ENCODE measurements around the gene GPHA2. TPM values are rescaled to one million over a fixed set of nuclear protein-coding genes. Genes with fewer than 3 reads are reported as not detected.
A peak's percentile ranks its signal among the peaks of the same experiment; 100 is the strongest.
"Not testable (repeated sequence)": the region's sequence is repeated elsewhere in the genome, so short reads cannot be mapped to it uniquely, and the experiment has no call there.

Gene GPHA2, protein sequence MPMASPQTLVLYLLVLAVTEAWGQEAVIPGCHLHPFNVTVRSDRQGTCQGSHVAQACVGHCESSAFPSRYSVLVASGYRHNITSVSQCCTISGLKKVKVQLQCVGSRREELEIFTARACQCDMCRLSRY
- total RNA-seq (ENCODE audit: low replicate concordance): 0.85 TPM in 1 of 2 replicates, not detected in the other
- long read RNA-seq: 0 reads

DNA sequence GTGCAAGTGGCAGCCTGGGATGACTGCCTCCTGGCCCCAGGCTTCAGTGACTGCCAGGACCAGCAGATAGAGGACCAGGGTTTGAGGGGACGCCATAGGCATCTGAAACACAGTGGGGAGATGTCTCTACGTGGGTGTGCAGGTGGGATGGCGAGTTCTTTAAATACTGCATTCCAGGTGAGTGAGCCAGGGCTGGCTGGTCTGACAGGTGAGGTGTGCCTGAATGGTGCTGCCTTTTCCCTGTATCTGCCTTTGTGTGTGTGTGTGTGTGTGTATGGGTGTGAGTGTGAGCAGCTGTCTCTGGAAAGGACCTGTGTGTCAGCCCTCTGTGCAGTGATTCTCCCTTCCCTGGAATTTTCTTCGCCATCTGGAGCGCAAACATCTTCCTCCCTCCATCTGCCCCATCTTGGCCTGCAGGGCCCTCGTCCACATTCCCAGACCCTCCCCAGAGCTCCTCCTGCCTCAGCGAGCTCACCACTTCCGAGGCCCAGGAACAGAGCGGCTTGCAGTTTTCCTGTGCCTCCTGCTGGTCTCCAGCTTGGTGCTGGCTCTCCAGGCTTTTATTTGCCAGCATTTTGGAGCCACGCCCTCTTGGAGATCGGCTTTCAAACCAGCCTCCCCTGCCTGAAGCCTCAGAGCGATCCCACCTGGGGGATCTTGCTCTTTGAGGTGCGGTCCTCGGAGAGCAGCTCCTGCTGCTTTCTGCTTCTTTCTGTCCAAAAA, at the start of gene GPHA2:
Gene GPHA2, minus strand, starts transcription at position 535 of the 723 bp plus-strand sequence. Its CDS starts 433 bp downstream, at position 102.
- H3K4me3 Mint-ChIP-seq: no peak within 1 kb of the TSS
- TF ChIP-seq, protein P1, sequence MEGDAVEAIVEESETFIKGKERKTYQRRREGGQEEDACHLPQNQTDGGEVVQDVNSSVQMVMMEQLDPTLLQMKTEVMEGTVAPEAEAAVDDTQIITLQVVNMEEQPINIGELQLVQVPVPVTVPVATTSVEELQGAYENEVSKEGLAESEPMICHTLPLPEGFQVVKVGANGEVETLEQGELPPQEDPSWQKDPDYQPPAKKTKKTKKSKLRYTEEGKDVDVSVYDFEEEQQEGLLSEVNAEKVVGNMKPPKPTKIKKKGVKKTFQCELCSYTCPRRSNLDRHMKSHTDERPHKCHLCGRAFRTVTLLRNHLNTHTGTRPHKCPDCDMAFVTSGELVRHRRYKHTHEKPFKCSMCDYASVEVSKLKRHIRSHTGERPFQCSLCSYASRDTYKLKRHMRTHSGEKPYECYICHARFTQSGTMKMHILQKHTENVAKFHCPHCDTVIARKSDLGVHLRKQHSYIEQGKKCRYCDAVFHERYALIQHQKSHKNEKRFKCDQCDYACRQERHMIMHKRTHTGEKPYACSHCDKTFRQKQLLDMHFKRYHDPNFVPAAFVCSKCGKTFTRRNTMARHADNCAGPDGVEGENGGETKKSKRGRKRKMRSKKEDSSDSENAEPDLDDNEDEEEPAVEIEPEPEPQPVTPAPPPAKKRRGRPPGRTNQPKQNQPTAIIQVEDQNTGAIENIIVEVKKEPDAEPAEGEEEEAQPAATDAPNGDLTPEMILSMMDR (conservative IDR thresholded peaks at IDR 0.05): no peak
- peaks cover 6% of the 10 kb centered on the region for H3K36me3 Mint-ChIP-seq
- peak within 1 kb of the TSS; percentile 7 for H3K27ac Mint-ChIP-seq
- no peaks in the 10 kb centered on the region for H3K9me3 Mint-ChIP-seq
- H3K27me3 Mint-ChIP-seq: peaks cover 15% of the 10 kb centered on the region
- no peak for DNase-seq (ENCODE audit: extremely low spot score, unreplicated experiment)
- H3K4me1 Mint-ChIP-seq (ENCODE audit: unreplicated experiment): peaks cover 12% of the 10 kb centered on the region

DNA sequence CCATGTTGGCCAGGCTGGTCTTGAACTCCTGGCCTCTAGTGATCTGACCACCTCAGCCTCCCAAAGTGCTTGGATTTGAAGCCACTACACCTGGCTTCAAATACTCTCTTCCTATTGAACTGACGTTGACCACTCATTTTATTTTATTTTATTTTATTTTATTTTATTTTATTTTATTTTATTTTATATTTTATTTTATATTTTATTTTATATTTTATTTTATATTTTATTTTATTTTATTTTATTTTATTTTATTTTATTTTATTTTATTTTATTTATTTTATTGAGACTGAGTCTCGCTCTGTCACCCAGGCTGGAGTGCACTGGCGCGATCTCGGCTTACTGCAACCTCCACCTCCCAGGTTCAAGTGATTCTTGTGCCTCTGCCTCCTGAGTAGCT, 47.6 kb upstream of the GPHA2 start:
- not testable (repeated sequence) for H3K9me3 Mint-ChIP-seq; H3K27ac Mint-ChIP-seq; DNase-seq (ENCODE audit: extremely low spot score, unreplicated experiment); H3K4me1 Mint-ChIP-seq (ENCODE audit: unreplicated experiment); H3K36me3 Mint-ChIP-seq; H3K4me3 Mint-ChIP-seq
- peaks cover 19% of the 10 kb centered on the region for H3K27me3 Mint-ChIP-seq

DNA sequence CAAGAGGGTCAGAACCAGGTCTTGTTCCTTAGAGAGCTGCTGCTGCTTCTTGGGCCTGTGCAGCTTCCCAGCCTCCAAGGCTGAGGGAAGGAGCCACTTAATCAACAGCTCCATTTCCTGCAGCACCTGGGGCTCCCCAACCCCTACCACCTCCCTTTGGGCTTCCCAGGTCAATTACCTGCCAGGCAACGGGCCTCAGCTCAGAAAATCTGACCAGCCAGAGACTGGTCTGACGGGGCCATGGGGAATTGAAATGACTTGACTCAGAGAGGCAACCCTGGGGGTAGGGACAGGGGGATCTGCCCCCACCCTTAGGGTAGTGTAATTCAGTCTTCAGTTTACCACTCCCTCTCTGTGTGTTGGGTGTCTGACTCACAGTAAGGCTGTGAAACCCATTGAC, 41.0 kb upstream of the GPHA2 start:
- Mint-ChIP-seq H3K9me3 (no peaks in the 10 kb centered on the region), H3K4me3 (no peak overlapping the region), H3K27me3 (peaks cover 11% of the 10 kb centered on the region), H3K36me3 (no peaks in the 10 kb centered on the region), H3K4me1 (ENCODE audit: unreplicated experiment) (no peaks in the 10 kb centered on the region), H3K27ac (no peak overlapping the region)
- TF ChIP-seq, protein P1 (conservative IDR thresholded peaks at IDR 0.05): no peak
- no peak for DNase-seq (ENCODE audit: extremely low spot score, unreplicated experiment)

DNA sequence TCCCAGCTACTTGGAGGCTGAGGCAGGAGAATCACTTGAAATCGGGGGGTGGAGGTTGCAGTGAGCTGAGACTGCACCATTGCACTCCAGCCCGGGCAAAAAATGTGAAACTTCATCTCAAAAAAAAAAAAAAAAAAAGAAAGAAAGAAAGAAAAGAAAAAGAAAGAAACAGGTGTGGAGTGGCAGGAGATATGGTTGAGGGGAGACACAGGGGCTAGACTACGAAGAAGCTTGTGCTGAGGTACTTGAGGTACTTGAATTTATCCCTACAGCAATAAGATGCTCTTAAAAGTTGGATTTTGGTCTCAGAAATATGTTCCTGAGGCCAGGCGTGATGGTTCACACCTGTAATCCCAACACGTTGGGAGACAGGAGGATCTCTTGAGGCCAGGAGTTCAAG, 38.4 kb upstream of the GPHA2 start:
- H3K4me1 Mint-ChIP-seq (ENCODE audit: unreplicated experiment): no peaks in the 10 kb centered on the region
- H3K27me3 Mint-ChIP-seq: peaks cover 10% of the 10 kb centered on the region
- no peaks in the 10 kb centered on the region for H3K9me3 Mint-ChIP-seq
- no peaks in the 10 kb centered on the region for H3K36me3 Mint-ChIP-seq
- TF ChIP-seq, protein P1 (conservative IDR thresholded peaks at IDR 0.05): no peak
- no peak overlapping the region for H3K4me3 Mint-ChIP-seq
- H3K27ac Mint-ChIP-seq: no peak overlapping the region
- no peak for DNase-seq (ENCODE audit: extremely low spot score, unreplicated experiment)

DNA sequence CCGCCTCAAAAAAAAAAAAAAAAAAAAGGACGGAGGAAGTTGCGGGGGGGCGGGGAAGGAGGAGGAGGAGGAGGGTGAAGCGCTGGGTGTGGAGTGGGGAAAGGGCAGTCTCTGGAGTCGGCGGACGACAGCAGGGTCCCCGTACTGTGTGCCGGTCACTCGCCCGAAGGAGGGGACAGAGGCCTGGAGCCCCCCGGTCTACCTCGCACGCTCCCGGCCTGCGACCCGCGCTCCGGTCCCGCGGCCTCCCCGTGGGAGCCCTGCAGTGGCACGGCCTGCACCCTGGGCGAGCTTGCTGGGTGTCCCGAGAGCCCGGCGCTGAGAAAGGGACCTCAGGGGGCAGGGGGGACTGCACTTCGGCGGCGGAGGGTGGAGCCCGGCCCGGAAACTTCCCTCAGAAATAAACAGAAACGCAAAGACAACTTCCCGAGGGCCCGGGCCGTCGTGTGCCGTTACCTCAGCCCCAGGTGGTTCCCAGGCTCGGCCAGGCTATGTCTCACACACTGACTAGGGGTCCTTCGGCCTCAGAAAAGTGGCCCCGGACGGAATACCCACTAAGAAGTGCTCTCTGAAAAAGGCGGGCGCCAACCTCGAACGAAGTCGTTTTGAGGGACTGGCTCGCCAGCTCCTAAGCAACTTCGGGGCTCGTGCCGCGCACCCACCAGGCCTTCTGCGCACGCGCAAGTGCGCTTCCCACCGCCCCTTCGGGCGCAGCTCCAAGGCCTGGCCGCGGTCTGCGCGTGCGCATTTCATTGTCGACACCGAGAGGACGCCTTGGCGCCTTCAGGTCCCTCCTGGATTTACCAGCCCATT, 35.9 kb upstream of the GPHA2 start, which contains the start of gene MAJIN:
Gene MAJIN, minus strand, starts transcription at position 688 of the 813 bp plus-strand sequence. CDS start 12,703 bp downstream, outside the sequence.
- H3K4me3 Mint-ChIP-seq: no peak within 1 kb of the TSS
- no peak for DNase-seq (ENCODE audit: extremely low spot score, unreplicated experiment)
- H3K9me3 Mint-ChIP-seq: no peaks in the 10 kb centered on the region
- no peaks in the 10 kb centered on the region for H3K4me1 Mint-ChIP-seq (ENCODE audit: unreplicated experiment)
- no peak within 1 kb of the TSS for H3K27ac Mint-ChIP-seq
- peaks cover 8% of the 10 kb centered on the region for H3K27me3 Mint-ChIP-seq
- TF ChIP-seq, protein P1 (conservative IDR thresholded peaks at IDR 0.05): no peak
- no peaks in the 10 kb centered on the region for H3K36me3 Mint-ChIP-seq

Data from type B pancreatic cell (in vitro differentiated cells).